ENCODE results near the gene OR14I1.
"Not testable (repeated sequence)": the region's sequence is repeated elsewhere in the genome, so short reads cannot be mapped to it uniquely, and the experiment has no call there.

DNA sequence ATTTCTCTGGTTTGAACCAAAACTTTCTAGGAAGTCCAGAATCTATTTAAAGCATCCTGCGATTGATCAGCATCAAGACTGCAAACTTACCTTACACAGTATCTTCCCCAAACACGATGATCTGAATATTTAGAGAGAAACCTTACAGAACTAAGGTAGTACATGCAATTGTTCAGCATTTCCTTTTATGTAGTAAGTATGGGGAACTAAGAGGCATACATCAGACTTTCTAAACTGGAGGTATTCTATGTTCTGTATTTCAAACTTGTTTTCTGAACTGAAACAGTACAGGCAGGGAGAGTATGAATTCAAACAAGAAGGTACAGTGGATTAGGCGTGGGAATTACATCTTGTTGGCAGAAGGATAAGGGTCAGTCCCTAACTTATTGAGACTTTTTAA lies 47.2 kb downstream of the OR14I1 start, which contains the start of gene OR2T27:
- TF ChIP-seq, protein P1, sequence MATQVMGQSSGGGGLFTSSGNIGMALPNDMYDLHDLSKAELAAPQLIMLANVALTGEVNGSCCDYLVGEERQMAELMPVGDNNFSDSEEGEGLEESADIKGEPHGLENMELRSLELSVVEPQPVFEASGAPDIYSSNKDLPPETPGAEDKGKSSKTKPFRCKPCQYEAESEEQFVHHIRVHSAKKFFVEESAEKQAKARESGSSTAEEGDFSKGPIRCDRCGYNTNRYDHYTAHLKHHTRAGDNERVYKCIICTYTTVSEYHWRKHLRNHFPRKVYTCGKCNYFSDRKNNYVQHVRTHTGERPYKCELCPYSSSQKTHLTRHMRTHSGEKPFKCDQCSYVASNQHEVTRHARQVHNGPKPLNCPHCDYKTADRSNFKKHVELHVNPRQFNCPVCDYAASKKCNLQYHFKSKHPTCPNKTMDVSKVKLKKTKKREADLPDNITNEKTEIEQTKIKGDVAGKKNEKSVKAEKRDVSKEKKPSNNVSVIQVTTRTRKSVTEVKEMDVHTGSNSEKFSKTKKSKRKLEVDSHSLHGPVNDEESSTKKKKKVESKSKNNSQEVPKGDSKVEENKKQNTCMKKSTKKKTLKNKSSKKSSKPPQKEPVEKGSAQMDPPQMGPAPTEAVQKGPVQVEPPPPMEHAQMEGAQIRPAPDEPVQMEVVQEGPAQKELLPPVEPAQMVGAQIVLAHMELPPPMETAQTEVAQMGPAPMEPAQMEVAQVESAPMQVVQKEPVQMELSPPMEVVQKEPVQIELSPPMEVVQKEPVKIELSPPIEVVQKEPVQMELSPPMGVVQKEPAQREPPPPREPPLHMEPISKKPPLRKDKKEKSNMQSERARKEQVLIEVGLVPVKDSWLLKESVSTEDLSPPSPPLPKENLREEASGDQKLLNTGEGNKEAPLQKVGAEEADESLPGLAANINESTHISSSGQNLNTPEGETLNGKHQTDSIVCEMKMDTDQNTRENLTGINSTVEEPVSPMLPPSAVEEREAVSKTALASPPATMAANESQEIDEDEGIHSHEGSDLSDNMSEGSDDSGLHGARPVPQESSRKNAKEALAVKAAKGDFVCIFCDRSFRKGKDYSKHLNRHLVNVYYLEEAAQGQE (IDR thresholded peaks at IDR 0.05; ENCODE audit: insufficient read depth in 1 of 2, low read depth in 2 of 2, low read length in 2 of 2), result not testable (repeated sequence)
- not testable (repeated sequence) for TF ChIP-seq POLR2AphosphoS5 (IDR thresholded peaks at IDR 0.05; ENCODE audit: low read depth, low read length); TAF1 (IDR thresholded peaks at IDR 0.05; ENCODE audit: borderline replicate concordance, insufficient read depth, low read length); FOXP2 (optimal IDR thresholded peaks at IDR 0.05; ENCODE audit: borderline replicate concordance, extremely low read depth, extremely low read length, insufficient read depth)

Data from PFSK-1 (cell line).